ENCODE measurements around the gene PRRX2. TPM values are rescaled to one million over a fixed set of nuclear protein-coding genes. Genes with fewer than 3 reads are reported as not detected.

PRRX2 gene
- total and polyA plus RNA-seq, 2 of the 13 experiments (the other 11 are each of a cell fraction or from before 2014, with no cell fraction given) = 0.05 TPM; not detected in 1

GRCh38 chr9:129749575-129749974, 84.1 kb downstream of the PRRX2 start (continued):
- no peak for TF ChIP-seq HOMEZ (CRISPR knock-in tag; IDR thresholded peaks at IDR 0.05; ENCODE audit: low read depth)
- TF ChIP-seq PHF21A (CRISPR knock-in tag; IDR thresholded peaks at IDR 0.05) = no peak

- Histone ChIP-seq H3K4me2 (ENCODE audit: low read depth, low read length) (no peak overlapping the region), H3K27me3 (ENCODE audit: control insufficient read depth in 1 of 2, insufficient read depth in 2 of 2, low read length in 2 of 2) (peaks cover 4 to 67% of the 10 kb centered on the region in 2 experiments; a peak in 4 of 5 replicates), H3K27ac (ENCODE audit: extremely low read length, insufficient read depth, low read length) (no peak overlapping the region), H3K9ac (ENCODE audit: insufficient read depth, low read depth, low read length) (no peak overlapping the region), H3K36me3 (replicated peaks in 1 of 2; ENCODE audit: control insufficient read depth in 1 of 2, insufficient read depth in 2 of 2, low read length in 2 of 2) (no peaks in the 10 kb centered on the region), H3K4me3 (replicated peaks in 1 of 3; ENCODE audit: insufficient read depth in 1 of 3, low read depth in 2 of 3, low read length in 3 of 3) (no peak overlapping the region), H3K4me1 (ENCODE audit: insufficient read depth, low read length) (peaks cover 17% of the 10 kb centered on the region), H4K20me1 (ENCODE audit: insufficient read depth, low read length) (no peaks in the 10 kb centered on the region), H3K79me2 (ENCODE audit: insufficient read depth, low read length) (no peaks in the 10 kb centered on the region), H3K9me3 (ENCODE audit: low read length) (no peaks in the 10 kb centered on the region), H2AFZ (ENCODE audit: low read length) (no peak overlapping the region)
- in situ Hi-C loops (cut with HindIII; ENCODE audit: extremely low pct_ligation_motif_present, low pct_unique_long_range_greater_than_20kb) (no loop called here), intact Hi-C loops (cut with micrococcal nuclease; ENCODE audit: unreplicated experiment) (loop anchor here (5.0 kb wide), 1 partner anchor 42 kb away; no protein-coding TSS in a partner anchor)
- ATAC-seq (no peak), FAIRE-seq (no peak), DNase-seq (ENCODE audit: low spot score) (no peak)
- ChIA-PET CTCF (ENCODE audit: low intra/inter-chr PET ratio, low total read pairs) (no interaction called here), POLR2A (no interaction called here)
- WGBS (ENCODE audit: low lambda C conversion rate) = 0% methylated on average over 2 of the region's 9 CpGs
- BruUV-seq (replicated peaks) = no TSS peak
- TF ChIP-seq, protein P1, sequence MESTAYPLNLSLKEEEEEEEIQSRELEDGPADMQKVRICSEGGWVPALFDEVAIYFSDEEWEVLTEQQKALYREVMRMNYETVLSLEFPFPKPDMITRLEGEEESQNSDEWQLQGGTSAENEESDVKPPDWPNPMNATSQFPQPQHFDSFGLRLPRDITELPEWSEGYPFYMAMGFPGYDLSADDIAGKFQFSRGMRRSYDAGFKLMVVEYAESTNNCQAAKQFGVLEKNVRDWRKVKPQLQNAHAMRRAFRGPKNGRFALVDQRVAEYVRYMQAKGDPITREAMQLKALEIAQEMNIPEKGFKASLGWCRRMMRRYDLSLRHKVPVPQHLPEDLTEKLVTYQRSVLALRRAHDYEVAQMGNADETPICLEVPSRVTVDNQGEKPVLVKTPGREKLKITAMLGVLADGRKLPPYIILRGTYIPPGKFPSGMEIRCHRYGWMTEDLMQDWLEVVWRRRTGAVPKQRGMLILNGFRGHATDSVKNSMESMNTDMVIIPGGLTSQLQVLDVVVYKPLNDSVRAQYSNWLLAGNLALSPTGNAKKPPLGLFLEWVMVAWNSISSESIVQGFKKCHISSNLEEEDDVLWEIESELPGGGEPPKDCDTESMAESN (CRISPR knock-in tag; conservative IDR thresholded peaks at IDR 0.05) = no peak
- TF ChIP-seq, protein P2, sequence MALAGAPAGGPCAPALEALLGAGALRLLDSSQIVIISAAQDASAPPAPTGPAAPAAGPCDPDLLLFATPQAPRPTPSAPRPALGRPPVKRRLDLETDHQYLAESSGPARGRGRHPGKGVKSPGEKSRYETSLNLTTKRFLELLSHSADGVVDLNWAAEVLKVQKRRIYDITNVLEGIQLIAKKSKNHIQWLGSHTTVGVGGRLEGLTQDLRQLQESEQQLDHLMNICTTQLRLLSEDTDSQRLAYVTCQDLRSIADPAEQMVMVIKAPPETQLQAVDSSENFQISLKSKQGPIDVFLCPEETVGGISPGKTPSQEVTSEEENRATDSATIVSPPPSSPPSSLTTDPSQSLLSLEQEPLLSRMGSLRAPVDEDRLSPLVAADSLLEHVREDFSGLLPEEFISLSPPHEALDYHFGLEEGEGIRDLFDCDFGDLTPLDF (CRISPR knock-in tag; IDR thresholded peaks at IDR 0.05) = no peak
- no peak for TF ChIP-seq ZNF547 (CRISPR knock-in tag; IDR thresholded peaks at IDR 0.05)
- no peak for TF ChIP-seq MTF1 (CRISPR knock-in tag; IDR thresholded peaks at IDR 0.05)
- no peak for TF ChIP-seq ZNF44 (CRISPR knock-in tag; IDR thresholded peaks at IDR 0.05)
- no peak for TF ChIP-seq MED8 (CRISPR knock-in tag; IDR thresholded peaks at IDR 0.05; ENCODE audit: insufficient replicate concordance)
- TF ChIP-seq NFYC (CRISPR knock-in tag; IDR thresholded peaks at IDR 0.05) = no peak
- no peak for TF ChIP-seq ZNF446 (CRISPR knock-in tag; IDR thresholded peaks at IDR 0.05)
- no peak for TF ChIP-seq MXD4 (CRISPR knock-in tag; IDR thresholded peaks at IDR 0.05)
- no peak for TF ChIP-seq NR2F6 (IDR thresholded peaks at IDR 0.05)
- no peak for TF ChIP-seq NR2F6 (CRISPR knock-in tag; IDR thresholded peaks at IDR 0.05)
- TF ChIP-seq PHF20 (CRISPR knock-in tag; IDR thresholded peaks at IDR 0.05) = no peak
- TF ChIP-seq ZNF501 (CRISPR knock-in tag; IDR thresholded peaks at IDR 0.05) = no peak
- no peak for TF ChIP-seq ZNF747 (CRISPR knock-in tag; IDR thresholded peaks at IDR 0.05; ENCODE audit: borderline replicate concordance)
- TF ChIP-seq ZNF788 (CRISPR knock-in tag; IDR thresholded peaks at IDR 0.05; ENCODE audit: borderline replicate concordance) = no peak
- TF ChIP-seq ONECUT2 (CRISPR knock-in tag; IDR thresholded peaks at IDR 0.05) = no peak
- no peak for TF ChIP-seq FOXP1 (IDR thresholded peaks at IDR 0.05)
- no peak for TF ChIP-seq FOXP1 (CRISPR knock-in tag; IDR thresholded peaks at IDR 0.05)
Measured at GRCh38 chr9:129750013-129750638, 84.7 kb downstream of the PRRX2 start.

All from HepG2 (cell line).